Fibroblast of pulmonary artery (primary cell): Measurements from ENCODE around the gene MLH1.
"Not testable (repeated sequence)": the region's sequence is repeated elsewhere in the genome, so short reads cannot be mapped to it uniquely, and the experiment has no call there.

Experiments
- DNase-seq: peaks from one replicate; pipeline ENCODE4 v3.0.0-alpha.2; 2010; ENCODE audit warnings: low read depth
- H3K4me3 ChIP-seq: replicated peaks from 2 replicates; pipeline ENCODE4 v1.5.1; 2011; ENCODE audit warnings: low read depth, mild to moderate bottlenecking, control low read depth, low read length, moderate library complexity
- TF ChIP-seq, protein P1 (sequence below): IDR thresholded peaks from 2 replicates; pipeline ENCODE4 v1.5.1; 2011; ENCODE audit warnings: mild to moderate bottlenecking, control low read depth, low read length, inconsistent platforms; ENCODE audit errors: missing control alignments

The MLH1 gene

DNA sequence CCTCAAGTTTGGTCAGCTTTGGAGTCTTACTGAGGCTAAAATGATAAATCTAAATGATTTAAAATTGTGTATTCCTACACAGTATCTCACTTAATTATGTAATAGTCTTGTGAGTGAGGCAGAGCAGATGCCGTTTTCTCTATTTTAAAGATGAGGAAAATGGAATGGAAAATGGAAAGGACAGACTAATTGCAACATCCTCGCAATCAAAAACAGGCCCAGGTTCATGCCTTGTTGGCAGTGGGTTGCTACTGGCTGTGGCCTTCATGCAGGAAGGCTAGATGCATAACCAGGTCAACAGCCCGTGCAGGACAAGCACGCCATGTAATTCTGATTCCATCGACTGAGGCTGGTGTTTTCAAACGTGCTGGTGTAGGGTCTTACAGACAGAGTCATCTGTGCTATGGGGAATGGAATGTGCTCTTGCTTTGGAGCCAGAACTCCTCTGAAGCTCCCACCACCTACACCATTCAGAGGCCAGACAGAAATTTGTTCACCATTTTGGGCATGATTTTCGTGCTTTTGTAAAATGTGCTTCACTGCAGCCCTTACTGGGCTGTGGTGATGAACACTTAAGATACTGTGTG is 37.9 kb downstream of the MLH1 start:
- no peak for DNase-seq
- no peak overlapping the region for H3K4me3 ChIP-seq
- TF ChIP-seq, protein P1, sequence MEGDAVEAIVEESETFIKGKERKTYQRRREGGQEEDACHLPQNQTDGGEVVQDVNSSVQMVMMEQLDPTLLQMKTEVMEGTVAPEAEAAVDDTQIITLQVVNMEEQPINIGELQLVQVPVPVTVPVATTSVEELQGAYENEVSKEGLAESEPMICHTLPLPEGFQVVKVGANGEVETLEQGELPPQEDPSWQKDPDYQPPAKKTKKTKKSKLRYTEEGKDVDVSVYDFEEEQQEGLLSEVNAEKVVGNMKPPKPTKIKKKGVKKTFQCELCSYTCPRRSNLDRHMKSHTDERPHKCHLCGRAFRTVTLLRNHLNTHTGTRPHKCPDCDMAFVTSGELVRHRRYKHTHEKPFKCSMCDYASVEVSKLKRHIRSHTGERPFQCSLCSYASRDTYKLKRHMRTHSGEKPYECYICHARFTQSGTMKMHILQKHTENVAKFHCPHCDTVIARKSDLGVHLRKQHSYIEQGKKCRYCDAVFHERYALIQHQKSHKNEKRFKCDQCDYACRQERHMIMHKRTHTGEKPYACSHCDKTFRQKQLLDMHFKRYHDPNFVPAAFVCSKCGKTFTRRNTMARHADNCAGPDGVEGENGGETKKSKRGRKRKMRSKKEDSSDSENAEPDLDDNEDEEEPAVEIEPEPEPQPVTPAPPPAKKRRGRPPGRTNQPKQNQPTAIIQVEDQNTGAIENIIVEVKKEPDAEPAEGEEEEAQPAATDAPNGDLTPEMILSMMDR: no peak

DNA sequence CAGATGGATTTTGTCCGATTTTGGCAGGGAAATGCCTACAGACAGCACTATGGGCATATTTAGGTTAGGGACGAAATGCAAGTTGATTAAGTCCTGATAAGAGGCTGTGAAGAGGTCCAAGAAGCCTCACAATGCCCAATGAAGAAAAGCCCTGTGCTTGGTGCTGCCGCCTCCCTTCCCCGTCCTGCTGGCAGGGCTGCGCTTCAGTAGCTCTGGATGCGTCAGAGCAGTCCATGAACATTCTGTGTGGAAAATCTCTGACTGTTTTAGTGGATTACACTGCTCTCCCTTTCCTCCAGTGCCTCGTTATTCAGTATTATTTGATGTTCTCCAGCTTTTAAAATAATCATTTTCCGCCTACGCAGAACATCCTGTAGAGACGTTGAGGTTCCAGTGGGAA is 39.6 kb downstream of the MLH1 start:
- no peak overlapping the region for H3K4me3 ChIP-seq
- TF ChIP-seq, protein P1: no peak
- peak; percentile 55 for DNase-seq

DNA sequence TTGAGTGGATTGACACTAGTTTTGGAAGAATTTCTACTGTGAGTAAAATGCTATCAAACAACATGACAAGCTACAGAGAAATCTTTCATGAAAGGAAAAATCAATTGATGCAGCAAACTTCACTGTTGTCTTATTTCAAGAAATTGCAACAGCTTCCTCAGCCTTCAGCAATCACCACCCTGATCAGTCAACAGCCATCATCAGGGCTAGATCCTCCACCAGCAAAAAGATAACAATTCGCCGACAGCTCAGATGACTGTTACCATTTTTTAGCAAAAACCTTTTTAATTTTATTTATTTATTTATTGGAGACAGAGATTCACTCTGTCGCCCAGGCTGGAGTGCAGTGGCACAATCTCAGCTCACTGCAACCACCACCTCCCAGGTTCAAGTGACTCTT is 44.0 kb downstream of the MLH1 start:
- TF ChIP-seq, protein P1: no peak
- no peak for DNase-seq
- H3K4me3 ChIP-seq: no peak overlapping the region

DNA sequence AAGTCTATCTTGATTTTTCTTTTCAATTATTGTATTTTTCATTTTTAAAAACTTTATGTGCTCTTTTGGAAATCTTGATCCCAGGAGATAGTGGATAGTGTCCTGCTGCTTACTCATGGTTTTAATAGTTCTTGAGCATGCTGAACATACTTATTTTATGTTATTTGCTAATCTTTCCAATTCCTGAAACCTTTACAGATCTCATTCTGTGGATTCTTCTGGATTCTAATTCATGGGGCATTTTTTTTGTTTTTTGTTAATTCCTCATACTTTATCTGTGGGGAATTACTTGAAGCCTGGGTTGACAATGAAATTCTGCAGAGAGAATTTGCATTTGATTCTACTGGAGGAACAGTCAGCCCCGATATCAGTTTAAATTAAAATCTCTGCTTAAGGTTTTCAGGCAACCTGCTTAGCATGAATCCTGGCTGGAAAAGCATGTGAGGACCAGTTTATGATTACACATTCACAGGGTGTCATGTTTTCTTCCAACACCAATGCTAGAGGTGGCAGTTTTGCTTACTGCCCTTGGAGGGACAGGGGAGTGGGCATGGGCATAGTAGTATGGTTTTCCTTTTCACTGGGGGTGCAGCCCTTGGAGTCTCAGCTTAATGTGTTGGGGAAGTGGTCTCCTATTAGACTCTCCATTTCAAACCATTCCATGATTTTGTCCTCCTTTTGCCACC is 46.0 kb downstream of the MLH1 start:
- no peak for DNase-seq
- TF ChIP-seq, protein P1: no peak
- no peak overlapping the region for H3K4me3 ChIP-seq

DNA sequence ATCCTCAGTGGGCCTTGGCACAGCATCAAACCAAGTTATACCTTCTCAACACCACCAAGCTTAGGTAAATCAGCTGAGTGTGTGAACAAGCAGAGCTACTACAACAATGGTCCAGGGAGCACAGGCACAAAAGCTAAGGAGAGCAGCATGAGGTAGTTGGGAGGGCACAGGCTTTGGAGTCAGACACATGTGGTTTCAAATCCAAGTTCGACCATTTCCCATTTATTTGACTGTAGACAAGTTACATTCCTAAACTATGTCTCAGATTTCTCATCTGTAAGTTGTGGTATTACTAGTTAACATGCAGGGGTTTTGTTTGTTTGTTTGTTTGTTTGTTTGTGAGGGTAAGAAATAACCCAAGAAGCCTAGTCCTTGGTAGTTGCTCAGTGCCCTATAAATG is 46.9 kb downstream of the MLH1 start:
- no peak overlapping the region for H3K4me3 ChIP-seq
- DNase-seq: no peak
- TF ChIP-seq, protein P1: no peak

DNA sequence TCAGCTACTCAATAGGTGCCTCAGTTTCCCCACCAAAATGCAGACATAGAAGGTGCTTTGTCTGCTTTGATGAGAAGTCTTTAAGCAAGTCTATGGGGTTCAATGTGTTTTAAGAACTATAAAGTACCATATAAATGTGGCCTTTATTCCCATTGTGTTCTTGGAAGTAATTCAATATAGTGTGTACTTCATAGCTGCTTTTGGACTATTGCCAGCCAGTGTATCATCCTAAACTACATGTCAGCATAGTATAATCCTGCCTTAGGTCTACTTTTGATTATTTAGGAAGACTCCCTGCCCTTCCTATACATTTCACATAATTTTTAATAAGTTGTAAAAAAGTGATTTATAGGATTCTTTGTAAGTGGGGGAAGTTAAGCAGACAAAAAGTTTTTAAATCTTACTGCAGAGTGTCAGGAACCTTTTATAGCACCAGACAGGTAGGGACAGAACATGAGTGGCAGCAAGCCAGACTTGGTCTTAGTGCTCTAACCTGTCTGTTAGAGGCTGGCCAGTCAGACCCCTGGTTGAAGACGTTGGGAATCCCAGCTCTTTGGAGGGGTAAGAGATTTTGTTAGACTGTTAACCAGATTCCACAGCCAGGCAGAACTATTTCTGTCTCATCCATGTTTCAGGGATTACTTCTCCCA is 48.4 kb downstream of the MLH1 start:
- TF ChIP-seq, protein P1: no peak
- no peak for DNase-seq
- H3K4me3 ChIP-seq: no peak overlapping the region

DNA sequence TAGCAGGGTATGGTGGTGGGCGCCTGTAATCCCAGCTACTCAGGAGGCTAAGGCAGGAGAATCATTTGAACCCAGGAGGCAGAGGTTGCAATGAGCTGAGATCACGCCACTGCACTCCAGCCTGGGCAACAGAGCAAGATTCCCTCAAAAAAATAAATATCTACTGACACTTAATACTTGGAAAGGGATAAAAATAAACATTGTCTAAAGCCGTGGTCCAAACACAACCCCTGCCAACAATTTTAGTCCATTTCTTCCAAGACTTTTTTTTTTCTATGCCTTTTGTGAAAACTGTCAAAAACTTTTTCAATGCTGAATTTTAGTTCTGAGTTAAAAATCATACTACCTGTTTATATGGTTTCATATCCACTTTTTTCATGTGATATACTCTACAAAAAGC is 49.4 kb downstream of the MLH1 start:
- not testable (repeated sequence) for DNase-seq, H3K4me3 ChIP-seq
